Activated T-cell treated with anti-CD3 and anti-CD28 coated beads for 24 hours (primary cell): ENCODE results near the gene ACRBP.
A peak's percentile ranks its signal among the peaks of the same experiment; 100 is the strongest.

ENCODE experiments used
- DNase-seq: peaks from one replicate; pipeline ENCODE4 v3.0.0-alpha.2; 2020; ENCODE audit warnings: low read depth

Gene ACRBP

DNA sequence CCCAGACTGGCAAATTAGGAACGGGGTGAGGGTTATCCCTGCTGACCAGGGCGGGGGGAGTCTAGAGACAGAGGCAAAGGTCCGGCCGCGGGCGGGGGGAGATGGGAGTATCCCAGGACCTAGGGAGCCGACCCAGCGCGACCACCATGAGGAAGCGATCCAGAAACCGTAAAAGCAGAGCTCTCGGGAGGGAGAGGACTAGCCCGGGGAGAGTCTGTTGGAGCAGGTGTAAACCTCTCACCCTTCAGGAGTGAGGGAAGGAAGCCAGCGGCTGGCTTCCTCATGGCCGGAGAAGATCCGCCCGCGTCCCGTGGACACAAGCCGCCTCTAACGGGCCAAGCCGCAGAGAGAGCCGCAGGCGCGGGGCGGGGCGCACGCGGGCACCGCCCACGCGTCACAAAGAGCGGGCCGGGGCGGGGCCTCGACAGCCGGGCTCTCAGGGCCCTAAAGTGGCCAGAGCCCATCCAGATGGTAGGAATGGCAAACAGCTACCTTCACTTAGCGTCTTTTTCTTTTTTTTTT is at the start of gene ACRBP:
Gene ACRBP (minus strand): TSS at position 350 of the 522 bp plus-strand sequence. CDS start 66 bp downstream, at position 284.
- DNase-seq, result no peak

DNA sequence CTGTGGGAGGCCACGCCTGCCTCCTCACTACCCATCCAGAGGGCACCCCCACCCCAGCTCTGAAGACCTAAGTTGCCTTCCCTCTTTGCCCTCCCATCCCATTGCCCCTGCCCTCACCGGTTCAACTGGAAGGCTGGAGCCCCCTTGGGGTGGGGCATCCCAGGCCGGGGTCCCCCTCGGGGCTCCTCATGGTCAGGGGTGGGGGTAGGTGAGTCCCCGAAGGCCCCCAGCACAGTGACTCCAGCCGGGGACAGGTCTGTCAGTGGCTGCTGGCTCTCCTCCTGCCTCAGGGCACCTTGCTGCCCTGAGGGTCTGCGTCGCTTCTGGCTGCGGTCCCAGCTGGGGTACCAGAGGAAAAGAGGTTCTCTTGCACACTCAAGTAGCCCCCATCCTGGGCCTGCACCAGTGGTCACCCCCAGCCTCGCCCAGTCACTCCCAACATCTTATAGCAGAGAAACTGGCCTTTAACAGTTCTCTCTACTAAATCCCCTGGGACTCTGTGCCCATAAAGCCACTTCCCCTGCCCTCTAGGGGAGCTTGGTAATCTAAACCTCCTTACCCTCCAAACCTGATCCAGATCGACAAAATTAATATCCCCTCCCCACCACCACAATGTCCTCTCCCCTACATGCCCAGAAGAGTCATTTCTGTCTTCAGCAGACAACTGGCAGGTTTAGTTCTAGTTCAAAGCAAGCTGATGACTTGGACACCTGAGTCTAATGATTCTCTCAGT is 48.2 kb upstream of the ACRBP start:
- no peak for DNase-seq

DNA sequence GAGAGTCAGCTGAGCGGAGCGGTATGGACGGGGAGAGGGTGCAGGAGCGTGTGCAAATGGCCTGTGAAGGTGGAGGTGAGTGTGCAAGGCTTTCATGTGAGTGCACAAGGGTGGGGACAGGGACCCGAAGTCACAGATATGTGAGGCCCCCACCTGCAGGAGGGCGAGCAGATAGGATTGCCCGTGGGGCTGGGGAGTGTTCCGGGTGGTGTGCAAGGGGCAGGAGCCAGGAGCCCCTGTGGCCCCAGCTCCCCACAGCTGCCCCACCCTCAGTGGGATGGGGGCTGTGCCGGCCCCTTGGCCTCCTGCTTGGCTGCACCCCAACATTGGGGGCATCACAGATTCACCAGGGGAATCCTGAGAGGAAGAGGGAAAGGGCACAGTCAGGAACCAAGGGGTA is 47.5 kb upstream of the ACRBP start:
- DNase-seq, result no peak

DNA sequence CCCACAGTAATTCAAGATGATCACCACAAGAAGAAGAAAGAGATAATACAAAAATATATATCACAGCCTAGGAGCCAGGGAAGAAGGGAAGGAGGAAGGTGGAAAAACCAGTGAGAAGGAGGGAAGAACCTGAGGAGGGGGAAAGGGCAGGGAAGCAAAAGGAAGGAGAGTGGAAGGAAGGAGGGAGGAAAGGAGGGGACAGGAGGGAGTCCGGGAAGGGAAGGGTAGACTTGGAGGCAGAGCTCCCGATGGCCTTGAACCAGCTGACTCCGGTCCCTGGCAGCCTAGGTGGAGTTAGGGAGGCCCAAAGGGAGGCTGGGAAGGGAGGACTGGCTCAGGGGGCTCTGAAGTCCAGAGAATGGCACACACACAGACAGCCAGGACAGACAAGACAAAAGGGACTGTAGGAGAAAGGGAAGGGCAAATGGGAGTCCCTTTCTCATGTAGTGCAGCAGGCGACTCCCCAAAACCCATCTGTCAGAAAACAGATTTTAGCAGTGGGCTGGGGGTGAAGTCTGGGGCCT is 46.7 kb upstream of the ACRBP start:
- no peak for DNase-seq

DNA sequence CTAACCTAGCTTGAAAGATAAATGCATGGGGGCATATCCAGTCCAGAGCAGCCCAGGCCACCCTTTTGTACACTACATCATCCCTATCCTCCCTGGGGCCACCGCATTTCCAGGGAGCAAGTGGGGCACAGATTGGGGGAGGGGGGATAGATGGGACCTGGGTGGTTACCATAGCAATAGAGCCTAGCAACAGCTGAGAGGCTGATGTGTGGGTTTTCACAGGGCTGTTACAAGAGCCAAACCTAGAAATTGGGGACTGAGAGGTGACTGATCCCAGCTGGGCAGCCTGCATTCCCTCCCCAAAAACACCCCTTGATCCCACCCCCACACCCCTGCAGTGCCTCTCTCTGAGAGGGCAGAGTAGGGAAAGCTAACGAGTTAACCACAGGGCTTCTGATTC is 45.7 kb upstream of the ACRBP start:
- DNase-seq, result no peak

DNA sequence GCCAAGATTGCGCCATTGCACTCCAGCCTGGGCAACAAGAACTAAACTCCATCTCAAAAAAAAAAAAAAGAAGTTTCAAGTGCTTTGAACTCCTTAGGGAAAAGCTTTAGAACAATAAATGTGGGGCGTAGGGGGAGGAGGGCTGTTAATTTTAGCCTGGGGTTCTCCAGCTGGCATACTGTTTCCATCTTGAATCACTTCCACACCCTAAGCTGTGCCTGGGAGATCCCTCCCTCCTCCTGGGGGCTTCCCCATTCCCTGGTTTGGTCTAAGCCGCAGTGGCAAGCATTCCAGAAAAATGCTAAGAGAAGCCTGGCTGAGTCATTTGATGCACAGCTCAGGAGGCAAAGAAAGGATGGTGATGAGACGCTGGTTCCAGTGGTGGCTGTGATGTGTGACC is 44.2 kb upstream of the ACRBP start:
- no peak for DNase-seq

DNA sequence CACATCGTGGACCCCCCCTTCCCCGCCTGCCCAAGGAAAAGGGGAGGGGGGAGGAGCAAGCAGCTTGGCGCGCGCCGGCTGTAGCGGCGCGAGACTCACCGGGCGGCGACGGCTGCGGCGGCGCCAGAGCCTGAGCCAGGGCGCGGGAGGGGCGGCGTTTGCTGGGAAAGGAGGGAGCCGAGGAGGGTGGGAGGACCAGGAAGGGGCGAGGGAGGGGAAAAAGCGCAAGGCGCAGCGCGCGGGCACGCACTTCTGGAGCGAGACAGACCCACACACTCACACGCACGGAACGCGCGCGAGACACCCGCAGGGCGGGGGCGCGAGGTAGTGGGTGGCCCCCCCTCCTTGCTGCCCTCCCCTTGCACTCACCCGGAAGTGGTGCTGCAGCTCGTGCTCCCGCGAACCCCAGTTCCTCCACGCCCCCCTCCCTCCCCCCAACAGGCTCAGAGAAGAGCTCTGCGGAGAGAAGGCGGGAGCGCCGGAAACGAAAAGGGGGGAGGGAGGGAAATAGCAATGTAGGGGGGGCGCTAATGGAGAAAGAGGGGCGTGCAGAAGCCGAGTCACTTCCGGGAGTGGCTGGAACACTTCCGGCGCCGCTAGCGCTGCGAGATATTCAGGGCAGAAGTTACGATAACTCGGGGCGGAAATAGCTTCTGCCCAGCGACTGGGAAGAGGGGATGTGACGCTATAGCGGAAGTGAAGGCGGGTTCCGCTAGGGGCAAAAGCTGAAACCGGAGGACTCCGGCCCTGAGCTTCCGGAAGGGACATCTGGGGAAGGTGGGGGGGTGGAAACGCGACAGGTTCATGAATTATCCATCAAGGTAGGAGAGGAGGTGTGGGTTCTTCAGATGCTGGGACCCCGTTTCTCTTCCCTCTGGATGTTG is 42.0 kb upstream of the ACRBP start, which contains the start of gene ZNF384:
Gene ZNF384 (minus strand): TSS at position 377 of the 884 bp plus-strand sequence. CDS start 9,855 bp downstream, outside the sequence.
- DNase-seq, result peak; percentile 92

DNA sequence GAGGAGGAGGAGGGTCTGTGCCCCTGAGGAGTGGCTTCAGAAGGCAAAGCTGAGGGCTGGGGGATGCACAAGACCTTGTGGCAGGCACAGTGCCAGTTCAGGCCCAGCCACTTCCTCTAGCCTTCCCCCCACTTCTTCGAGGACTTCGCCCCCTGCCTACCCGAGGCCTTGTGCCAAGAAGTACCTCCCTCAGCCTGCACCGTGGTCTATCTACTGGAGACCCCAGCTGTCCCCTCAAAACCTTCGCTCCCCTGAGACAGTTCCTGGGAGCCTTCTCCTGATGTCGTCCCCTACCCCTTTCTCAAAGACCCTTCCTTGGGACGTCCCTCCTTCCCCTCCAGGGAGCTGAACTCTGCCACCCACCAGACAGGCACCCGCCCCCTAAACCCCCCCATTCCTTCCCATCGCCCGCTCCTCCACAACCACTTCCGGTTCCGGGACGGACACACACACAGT is 41.3 kb upstream of the ACRBP start:
- DNase-seq, result no peak

DNA sequence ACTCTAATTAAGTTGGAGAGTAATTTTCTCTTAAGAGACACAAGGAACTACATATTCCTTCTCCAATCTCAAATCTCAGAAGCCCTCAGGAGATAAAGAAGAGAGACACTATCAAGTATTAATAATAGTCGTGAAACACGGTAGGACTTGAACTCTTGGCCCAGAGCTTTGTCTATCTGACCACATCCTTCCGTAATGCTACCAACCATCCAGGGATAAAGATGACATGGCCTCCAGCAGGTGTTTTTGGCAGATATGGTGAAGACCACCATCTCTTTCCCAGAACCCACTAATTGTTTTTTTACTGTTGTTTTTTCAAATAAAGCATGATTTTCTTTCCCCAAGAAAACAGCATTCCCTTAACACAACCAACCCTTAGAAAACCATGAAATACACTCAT is 38.6 kb upstream of the ACRBP start:
- no peak for DNase-seq

DNA sequence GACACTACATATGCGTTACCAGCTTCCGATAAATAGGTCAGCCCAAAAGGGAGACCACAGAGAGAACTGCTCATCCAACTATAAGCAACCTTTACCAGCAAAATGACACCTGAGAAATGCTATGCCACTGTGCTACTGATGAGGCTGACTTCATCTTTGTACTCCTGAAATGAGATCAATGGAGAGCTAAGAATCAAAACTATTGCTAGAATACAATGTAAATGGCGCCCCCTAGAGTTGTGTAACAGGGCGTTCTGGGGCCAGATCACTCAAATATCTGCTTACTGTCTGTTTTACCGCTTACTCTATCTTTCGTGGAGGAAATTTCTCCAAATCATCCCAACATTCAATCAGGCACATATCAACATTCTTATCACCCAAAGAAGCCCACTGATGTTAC is 37.4 kb upstream of the ACRBP start:
- DNase-seq, result peak; percentile 38

DNA sequence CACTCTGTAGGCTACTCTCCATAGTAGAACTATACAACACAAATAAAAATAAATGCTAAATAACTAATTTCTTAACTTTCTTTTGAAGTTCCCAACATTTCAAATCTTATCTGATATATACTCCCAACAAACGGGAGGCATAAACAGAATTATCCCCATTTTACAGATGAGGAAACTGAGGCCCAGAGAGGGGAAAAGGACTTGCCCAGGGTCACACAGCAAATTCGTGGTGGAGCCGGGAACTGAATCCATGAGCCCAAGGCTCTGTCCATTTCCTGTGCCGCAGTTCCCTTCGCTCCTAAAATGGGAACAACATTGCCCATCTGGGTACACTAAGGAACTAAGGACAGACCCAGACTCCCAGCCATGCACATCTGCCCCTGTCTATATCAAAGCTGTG is 29.7 kb upstream of the ACRBP start:
- DNase-seq, result no peak

DNA sequence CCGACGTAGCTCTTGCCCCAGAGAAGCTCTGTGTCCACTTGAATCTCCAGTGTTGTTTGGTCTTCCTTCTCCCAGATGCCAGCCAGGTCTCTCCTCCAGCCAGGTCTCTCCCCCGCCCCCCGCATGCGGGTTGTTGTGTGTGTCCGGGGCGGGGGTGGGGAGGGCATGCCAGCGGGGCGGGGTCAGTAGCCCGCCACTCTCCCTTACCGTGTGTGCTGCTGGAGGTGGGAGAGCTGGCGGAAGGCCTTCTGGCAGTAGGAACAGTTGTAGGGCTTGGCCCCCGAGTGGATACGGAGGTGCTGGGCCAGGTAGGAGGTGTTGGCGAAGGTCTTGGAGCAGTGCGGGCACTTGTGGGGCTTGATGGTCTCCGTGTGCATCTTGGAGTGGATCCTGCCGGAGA is 24.9 kb upstream of the ACRBP start:
- no peak for DNase-seq

DNA sequence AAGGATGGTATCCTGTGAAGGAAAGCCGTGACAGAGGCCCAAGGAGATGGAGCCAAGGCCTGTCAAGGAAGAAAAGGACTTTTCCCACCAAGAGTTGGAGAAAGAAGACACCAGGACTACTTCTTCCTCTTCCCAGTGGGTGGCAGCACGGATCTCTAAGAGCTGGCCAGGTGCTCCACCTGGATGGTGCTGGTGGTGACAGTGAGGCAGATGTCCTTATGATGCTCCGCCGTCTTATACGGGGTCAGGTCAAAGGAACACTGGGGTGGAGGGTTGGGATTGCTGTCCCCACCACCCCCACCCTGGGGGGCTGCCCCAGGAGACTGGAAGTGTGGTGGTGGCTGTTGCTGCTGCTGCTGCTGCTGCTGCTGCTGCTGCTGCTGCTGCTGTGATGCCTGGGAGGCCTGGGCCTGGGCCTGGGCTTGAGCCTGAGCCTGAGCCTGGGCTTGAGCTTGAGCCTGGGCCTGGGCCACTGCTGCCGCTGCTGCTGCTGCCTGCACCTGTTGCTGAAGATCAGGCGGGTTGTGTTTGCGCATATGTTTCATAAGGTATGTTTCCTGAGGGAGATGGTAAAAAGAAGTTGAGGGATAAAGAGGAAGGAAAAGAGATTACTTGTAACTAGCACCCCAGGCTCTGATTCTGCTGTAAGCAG is 20.5 kb upstream of the ACRBP start:
- no peak for DNase-seq

DNA sequence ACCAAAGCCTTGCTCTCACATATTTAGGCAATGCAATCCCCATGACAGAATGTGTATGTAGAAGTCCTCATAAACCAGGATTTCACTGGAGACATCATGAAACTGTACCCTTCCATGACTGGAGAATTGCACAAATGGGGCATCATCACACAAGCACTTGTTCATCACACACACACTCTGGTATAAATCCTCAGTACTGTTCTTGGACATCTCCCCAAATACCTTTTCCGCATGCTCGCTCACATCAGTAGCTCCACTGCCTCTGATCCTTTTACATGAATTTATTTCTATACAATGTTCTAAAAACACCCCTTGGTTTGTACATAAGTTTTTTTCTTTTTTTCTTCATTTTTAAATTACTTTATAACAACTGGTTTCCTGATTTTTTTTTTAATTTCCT is 19.0 kb upstream of the ACRBP start:
- no peak for DNase-seq

DNA sequence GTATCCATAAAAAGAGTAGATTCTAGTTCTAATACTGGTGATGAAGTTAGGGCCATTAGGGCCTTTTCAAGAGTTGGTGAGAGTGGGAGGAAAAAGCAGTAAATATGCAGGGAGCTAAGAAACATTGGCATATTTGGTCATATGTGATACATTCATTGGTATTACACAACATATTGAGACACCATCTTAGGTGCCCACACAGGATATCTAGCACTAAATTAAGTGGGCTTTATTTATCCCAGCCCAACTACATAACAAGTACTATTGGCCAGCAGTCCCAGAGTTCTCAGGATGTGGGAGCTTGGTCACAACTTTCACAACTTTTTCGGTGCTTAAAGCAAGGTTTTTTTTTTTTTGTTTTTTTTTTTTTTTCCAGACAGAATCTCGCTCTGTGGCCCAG is 17.7 kb upstream of the ACRBP start:
- no peak for DNase-seq

DNA sequence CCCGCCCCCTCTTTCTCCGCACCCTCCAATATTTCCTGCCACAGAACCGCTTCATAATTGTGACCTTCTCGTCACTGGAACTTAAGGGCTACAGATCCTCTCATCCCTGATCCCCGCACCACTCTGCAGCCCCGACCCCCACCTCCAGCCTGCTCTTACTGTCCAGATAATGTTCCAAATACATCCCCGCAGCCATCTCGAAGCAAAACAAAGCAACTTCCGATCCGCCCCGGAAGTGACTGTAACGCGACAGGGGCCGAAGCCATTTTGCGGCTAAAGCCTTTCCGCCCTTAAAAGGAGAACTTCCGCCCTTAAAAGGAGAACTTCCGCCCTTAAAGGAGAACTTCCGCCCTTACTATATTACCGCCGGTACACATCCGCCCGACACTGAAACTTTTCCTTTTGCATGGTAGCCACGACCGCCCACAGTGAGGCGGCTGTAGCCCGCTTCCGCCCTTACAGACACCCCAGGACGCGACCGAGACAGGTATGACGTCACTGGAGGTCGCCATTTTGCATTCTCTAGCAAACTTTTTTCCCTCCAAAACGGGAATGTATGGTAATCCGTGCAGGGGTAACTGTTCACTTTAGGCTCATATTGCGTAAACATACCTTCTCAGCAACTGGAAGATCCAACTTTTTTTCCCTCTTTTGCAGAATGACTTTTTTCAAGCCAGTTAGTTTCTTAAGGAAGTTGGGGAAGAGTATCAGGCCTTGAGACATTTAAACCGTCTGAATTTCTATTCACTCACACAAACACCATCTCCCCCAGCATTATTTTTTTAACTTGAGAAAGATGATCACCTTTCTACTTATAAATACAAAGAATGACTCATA is 15.9 kb upstream of the ACRBP start, which contains the start of gene ING4:
Gene ING4 (minus strand): TSS at position 214 of the 837 bp plus-strand sequence. CDS start 18 bp downstream, at position 196.
- peak; percentile 92 for DNase-seq

DNA sequence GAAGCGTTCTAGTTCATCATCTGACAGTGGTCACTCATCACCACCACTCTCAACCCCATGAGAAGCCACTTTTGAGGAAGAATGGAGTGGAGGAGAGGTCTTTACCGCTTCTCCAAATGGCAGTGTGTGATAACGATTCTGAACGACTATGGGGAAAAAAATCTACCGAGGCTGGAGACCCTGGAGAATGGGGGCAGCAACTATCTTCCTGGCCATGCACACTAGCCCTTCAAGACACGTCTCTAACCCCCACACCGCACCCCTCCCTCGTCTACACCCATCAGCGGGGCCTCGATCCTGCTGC is 15.3 kb upstream of the ACRBP start:
- DNase-seq, result no peak

DNA sequence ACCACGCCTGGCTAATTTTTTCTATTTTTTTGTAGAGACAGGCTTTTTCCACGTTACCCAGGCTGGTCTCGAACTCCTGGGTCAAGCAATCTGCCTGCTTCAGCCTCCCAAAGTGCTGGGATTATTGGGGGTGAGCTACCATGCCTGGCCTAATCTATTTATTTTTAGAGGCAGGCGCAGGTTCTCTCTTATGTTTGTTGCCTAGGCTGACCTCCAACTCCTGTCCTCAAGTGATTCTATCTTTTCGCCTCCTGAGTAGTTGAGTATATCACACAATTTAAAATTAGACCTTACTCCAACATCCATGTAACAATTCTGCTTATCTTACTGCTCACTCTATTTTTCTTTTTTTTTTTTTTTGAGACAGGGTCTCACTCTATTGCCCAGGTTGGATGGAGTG is 6.8 kb upstream of the ACRBP start:
- DNase-seq, result no peak

DNA sequence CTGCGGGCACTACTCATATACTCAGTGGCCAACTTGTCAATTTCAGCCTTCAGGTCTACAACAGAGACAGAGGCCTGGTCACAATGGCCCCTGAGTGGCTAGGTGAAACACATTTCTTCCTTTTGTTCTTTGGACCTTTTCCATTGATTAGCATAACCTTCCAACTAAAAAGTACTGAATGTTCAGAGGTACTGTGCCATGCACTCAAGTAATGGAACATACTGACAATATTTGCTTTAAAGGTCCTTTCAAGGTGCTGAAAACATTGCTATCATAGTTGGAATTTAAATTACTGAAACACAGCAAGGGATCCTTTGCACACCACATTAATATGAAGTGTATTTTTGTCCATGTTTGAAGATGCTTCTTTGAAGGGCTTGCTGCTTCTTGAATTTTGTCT is 6.1 kb upstream of the ACRBP start:
- DNase-seq, result no peak

DNA sequence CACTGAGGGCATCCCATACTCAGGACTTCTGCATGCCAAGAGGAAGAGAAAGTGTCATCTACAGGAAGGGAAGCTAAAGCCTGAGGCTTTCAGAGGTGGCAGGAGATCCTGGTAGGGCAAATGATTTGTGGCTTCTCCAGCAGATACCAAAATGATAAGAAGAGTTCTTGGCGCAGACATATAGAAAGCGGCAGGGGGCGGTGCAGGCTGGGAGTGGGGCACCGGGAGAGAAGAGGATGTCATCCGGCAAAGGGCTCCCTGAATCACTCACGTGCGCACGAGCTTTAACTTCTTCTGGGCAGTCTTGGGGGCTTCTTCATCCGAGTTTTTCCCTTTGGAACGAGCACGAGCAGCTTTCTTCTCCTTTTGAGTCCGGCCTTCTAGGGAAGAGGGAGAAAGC is 5.2 kb upstream of the ACRBP start:
- no peak for DNase-seq

DNA sequence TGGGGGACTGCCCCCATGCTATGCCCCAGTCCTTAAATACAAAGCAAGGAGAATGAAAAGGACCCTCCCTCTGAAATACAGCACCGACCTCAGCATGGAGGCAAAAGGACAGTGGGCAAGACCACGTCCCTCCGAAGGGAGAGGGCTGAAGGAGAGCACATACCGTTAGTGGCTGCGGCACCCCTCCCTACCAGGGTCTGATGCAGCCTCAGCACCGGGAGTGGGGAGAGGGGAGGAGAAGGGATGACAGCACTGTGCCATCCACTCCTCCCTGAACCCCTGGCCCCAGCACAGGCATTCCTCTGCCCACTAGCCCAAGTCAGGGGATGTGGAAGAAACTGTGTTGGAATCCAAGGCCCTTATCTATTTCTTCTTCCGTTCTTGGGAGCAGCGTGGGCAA is 3.6 kb upstream of the ACRBP start:
- no peak for DNase-seq
